Natural killer cell treated with Interleukin-12 subunit alpha and Interleukin-12 subunit beta and Interleukin-15 and Interleukin-18, amount 100 ng/mL, for 72 hours (primary cell): ENCODE results near the gene USP10. TPM values are rescaled to one million over a fixed set of nuclear protein-coding genes. Genes with fewer than 3 reads are reported as not detected.

Experiments used
- ATAC-seq, 2 donors: fragments of 150-1000 bp; cut with Tn5 transposase in 1 of 2; sonication (Bioruptor Pico), chemical (Tn5 transposase) in 1 of 2; 2 replicates each; pipeline ENCODE4 v1.10.0; 2021
- DNase-seq: peaks from one replicate; pipeline ENCODE4 v3.0.0; 2022; ENCODE audit warnings: low spot score
- H3K27ac Mint-ChIP-seq, 2 donors: 1 replicate in 1 of 2; 2 replicates in 1 of 2; pipeline ENCODE4 v1.8.0; 2022; ENCODE audit warnings: mixed read lengths in 2 of 2, mild to moderate bottlenecking in 1 of 2, moderate library complexity in 1 of 2
- H3K27me3 Mint-ChIP-seq, 2 donors: 1 replicate in 1 of 2; 2 replicates in 1 of 2; pipeline ENCODE4 v1.8.0; 2022; ENCODE audit warnings: mixed read lengths in 2 of 2
- H3K36me3 Mint-ChIP-seq: one replicate; pipeline ENCODE4 v1.8.0; 2022; ENCODE audit warnings: mixed read lengths
- H3K4me1 Mint-ChIP-seq, 2 donors: 1 replicate in 1 of 2; 2 replicates in 1 of 2; pipeline ENCODE4 v1.8.0; 2022; ENCODE audit warnings: low read depth in 2 of 2, mixed read lengths in 2 of 2, mild to moderate bottlenecking in 1 of 2
- H3K4me3 Mint-ChIP-seq: one replicate; pipeline ENCODE4 v1.8.0; 2022; ENCODE audit warnings: mixed read lengths
- H3K9me3 Mint-ChIP-seq: 2 replicates; pipeline ENCODE4 v1.8.0; 2022; ENCODE audit warnings: mixed read lengths
- total RNA-seq, 2 donors: library from RNA; stranded (reverse); gene quantifications; one replicate each; pipeline ENCODE4 v1.2.3, GENCODE V29; 2022

Gene USP10
- total RNA-seq, 2 donors from 2014 or later: 111 to 156 TPM

- no peaks in the 10 kb centered on the region for H3K27me3 Mint-ChIP-seq
- peaks cover 35 to 40% of the 10 kb centered on the region in 2 donors for H3K4me1 Mint-ChIP-seq
- no peak overlapping the region for H3K4me3 Mint-ChIP-seq
- H3K9me3 Mint-ChIP-seq: no peaks in the 10 kb centered on the region
- DNase-seq (no peak), ATAC-seq (no peak)
- no peaks in the 10 kb centered on the region for H3K36me3 Mint-ChIP-seq
- peak overlapping the region in 1 of 2 donors; percentile 15 for H3K27ac Mint-ChIP-seq
Observed at GRCh38 chr16:84749072-84749471, 49.3 kb downstream of the USP10 start.

GRCh38 chr16:84749815-84750214 lies 50.0 kb downstream of the USP10 start:
- Mint-ChIP-seq H3K4me3 (peak overlapping the region; percentile 15), H3K27me3 (no peaks in the 10 kb centered on the region), H3K4me1 (peaks cover 42 to 47% of the 10 kb centered on the region in 2 donors), H3K36me3 (no peaks in the 10 kb centered on the region), H3K27ac (no peak overlapping the region), H3K9me3 (no peaks in the 10 kb centered on the region)
- ATAC-seq (no peak), DNase-seq (no peak)

GRCh38 chr16:84750575-84750974 lies 50.8 kb downstream of the USP10 start:
- Mint-ChIP-seq H3K27ac (no peak overlapping the region), H3K4me1 (peaks cover 49 to 55% of the 10 kb centered on the region in 2 donors), H3K36me3 (no peaks in the 10 kb centered on the region), H3K27me3 (no peaks in the 10 kb centered on the region), H3K9me3 (no peaks in the 10 kb centered on the region), H3K4me3 (no peak overlapping the region)
- DNase-seq (no peak), ATAC-seq (no peak)

- Mint-ChIP-seq H3K9me3 (no peaks in the 10 kb centered on the region), H3K4me1 (peaks cover 52 to 57% of the 10 kb centered on the region in 2 donors), H3K36me3 (no peaks in the 10 kb centered on the region), H3K27ac (peak overlapping the region; percentile 81 to 86), H3K27me3 (no peaks in the 10 kb centered on the region), H3K4me3 (peak overlapping the region; percentile 77)
- no peak for ATAC-seq
- DNase-seq: no peak
Observed at GRCh38 chr16:84751241-84751640, 51.4 kb downstream of the USP10 start.

GRCh38 chr16:84751947-84752346 lies 52.1 kb downstream of the USP10 start:
- Mint-ChIP-seq H3K4me3 (peak overlapping the region; percentile 77), H3K36me3 (no peaks in the 10 kb centered on the region), H3K4me1 (peaks cover 53 to 58% of the 10 kb centered on the region in 2 donors), H3K27ac (peak overlapping the region; percentile 81 to 86), H3K27me3 (no peaks in the 10 kb centered on the region), H3K9me3 (no peaks in the 10 kb centered on the region)
- ATAC-seq: peak; percentile 85 to 89
- DNase-seq: no peak

- no peaks in the 10 kb centered on the region for H3K27me3 Mint-ChIP-seq
- no peaks in the 10 kb centered on the region for H3K36me3 Mint-ChIP-seq
- DNase-seq (no peak), ATAC-seq (peak in 1 of 2 donors; percentile 71)
- H3K27ac Mint-ChIP-seq: peak overlapping the region; percentile 81 to 86
- peaks cover 57 to 61% of the 10 kb centered on the region in 2 donors for H3K4me1 Mint-ChIP-seq
- H3K4me3 Mint-ChIP-seq: peak overlapping the region; percentile 77
- no peaks in the 10 kb centered on the region for H3K9me3 Mint-ChIP-seq
Observed at GRCh38 chr16:84752600-84752999, 52.8 kb downstream of the USP10 start.

GRCh38 chr16:84753412-84754326 lies 53.9 kb downstream of the USP10 start:
- Mint-ChIP-seq H3K4me1 (peaks cover 65 to 71% of the 10 kb centered on the region in 2 donors), H3K36me3 (no peaks in the 10 kb centered on the region), H3K27ac (peak overlapping the region; percentile 36 to 86), H3K4me3 (peak overlapping the region; percentile 60), H3K9me3 (no peaks in the 10 kb centered on the region), H3K27me3 (no peaks in the 10 kb centered on the region)
- no peak for DNase-seq
- no peak for ATAC-seq

- peaks cover 69 to 76% of the 10 kb centered on the region in 2 donors for H3K4me1 Mint-ChIP-seq
- ATAC-seq (peak; percentile 73 to 83), DNase-seq (peak; percentile 74)
- H3K27ac Mint-ChIP-seq: peak overlapping the region; percentile 36 to 86
- H3K36me3 Mint-ChIP-seq: no peaks in the 10 kb centered on the region
- H3K9me3 Mint-ChIP-seq: no peaks in the 10 kb centered on the region
- peak overlapping the region; percentile 69 for H3K4me3 Mint-ChIP-seq
- no peaks in the 10 kb centered on the region for H3K27me3 Mint-ChIP-seq
Observed at GRCh38 chr16:84754353-84754856, 54.6 kb downstream of the USP10 start.

GRCh38 chr16:84754956-84755672 lies 55.3 kb downstream of the USP10 start:
- H3K9me3 Mint-ChIP-seq: no peaks in the 10 kb centered on the region
- H3K4me1 Mint-ChIP-seq: peaks cover 67 to 74% of the 10 kb centered on the region in 2 donors
- DNase-seq (no peak), ATAC-seq (no peak)
- no peaks in the 10 kb centered on the region for H3K27me3 Mint-ChIP-seq
- peak overlapping the region; percentile 69 for H3K4me3 Mint-ChIP-seq
- no peaks in the 10 kb centered on the region for H3K36me3 Mint-ChIP-seq
- peak overlapping the region; percentile 36 to 86 for H3K27ac Mint-ChIP-seq

GRCh38 chr16:84756830-84757229 lies 57.0 kb downstream of the USP10 start:
- H3K4me1 Mint-ChIP-seq: peaks cover 57 to 59% of the 10 kb centered on the region in 2 donors
- peak overlapping the region; percentile 28 to 44 for H3K27ac Mint-ChIP-seq
- ATAC-seq (no peak), DNase-seq (no peak)
- no peaks in the 10 kb centered on the region for H3K27me3 Mint-ChIP-seq
- H3K9me3 Mint-ChIP-seq: no peaks in the 10 kb centered on the region
- no peaks in the 10 kb centered on the region for H3K36me3 Mint-ChIP-seq
- H3K4me3 Mint-ChIP-seq: no peak overlapping the region

- Mint-ChIP-seq H3K36me3 (peaks cover 1% of the 10 kb centered on the region), H3K27ac (peak overlapping the region; percentile 19 to 24), H3K4me3 (no peak overlapping the region), H3K9me3 (no peaks in the 10 kb centered on the region), H3K27me3 (no peaks in the 10 kb centered on the region), H3K4me1 (peaks cover 43 to 46% of the 10 kb centered on the region in 2 donors)
- DNase-seq (no peak), ATAC-seq (no peak)
Observed at GRCh38 chr16:84758627-84759026, 58.8 kb downstream of the USP10 start.

GRCh38 chr16:84759061-84759460 lies 59.3 kb downstream of the USP10 start:
- no peak for ATAC-seq
- H3K27ac Mint-ChIP-seq: peak overlapping the region; percentile 19 to 24
- no peak overlapping the region for H3K4me3 Mint-ChIP-seq
- H3K4me1 Mint-ChIP-seq: peaks cover 39 to 42% of the 10 kb centered on the region in 2 donors
- DNase-seq: no peak
- no peaks in the 10 kb centered on the region for H3K27me3 Mint-ChIP-seq
- no peaks in the 10 kb centered on the region for H3K9me3 Mint-ChIP-seq
- peaks cover 5% of the 10 kb centered on the region for H3K36me3 Mint-ChIP-seq

- ATAC-seq: no peak
- H3K27ac Mint-ChIP-seq: peak overlapping the region; percentile 19 to 24
- peaks cover 14% of the 10 kb centered on the region for H3K36me3 Mint-ChIP-seq
- peaks cover 30 to 34% of the 10 kb centered on the region in 2 donors for H3K4me1 Mint-ChIP-seq
- H3K4me3 Mint-ChIP-seq: no peak overlapping the region
- no peak for DNase-seq
- no peaks in the 10 kb centered on the region for H3K9me3 Mint-ChIP-seq
- H3K27me3 Mint-ChIP-seq: no peaks in the 10 kb centered on the region
Observed at GRCh38 chr16:84759906-84760305, 60.1 kb downstream of the USP10 start.
